Fibroblast of skin of right biceps (primary cell): ENCODE measurements around the gene CES2.
"Not testable (repeated sequence)": the region's sequence is repeated elsewhere in the genome, so short reads cannot be mapped to it uniquely, and the experiment has no call there.

ENCODE experiments used
- DNase-seq: peaks from one replicate; pipeline ENCODE4 v3.0.0-alpha.2; 2013

Gene CES2

DNA sequence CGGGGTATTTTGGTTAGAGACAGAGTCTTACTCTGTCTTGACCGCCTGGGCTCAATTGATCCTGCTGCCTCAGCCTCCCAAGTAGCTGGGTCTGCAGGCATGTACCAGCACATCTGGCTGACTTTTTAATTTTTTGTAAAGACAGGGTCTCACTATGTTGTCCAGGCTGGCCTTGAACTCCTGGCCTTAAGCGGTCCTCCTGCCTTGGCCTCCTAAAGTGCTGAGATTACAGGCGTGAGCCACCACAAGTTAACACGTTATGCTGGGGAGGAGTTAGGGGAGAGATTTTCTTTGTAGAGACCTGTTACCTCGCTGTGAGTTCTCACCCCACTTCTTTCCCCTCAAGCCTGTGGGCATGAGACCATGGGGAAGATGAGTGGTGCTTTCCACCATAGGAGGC is 51.2 kb downstream of the CES2 start:
- DNase-seq = no peak

DNA sequence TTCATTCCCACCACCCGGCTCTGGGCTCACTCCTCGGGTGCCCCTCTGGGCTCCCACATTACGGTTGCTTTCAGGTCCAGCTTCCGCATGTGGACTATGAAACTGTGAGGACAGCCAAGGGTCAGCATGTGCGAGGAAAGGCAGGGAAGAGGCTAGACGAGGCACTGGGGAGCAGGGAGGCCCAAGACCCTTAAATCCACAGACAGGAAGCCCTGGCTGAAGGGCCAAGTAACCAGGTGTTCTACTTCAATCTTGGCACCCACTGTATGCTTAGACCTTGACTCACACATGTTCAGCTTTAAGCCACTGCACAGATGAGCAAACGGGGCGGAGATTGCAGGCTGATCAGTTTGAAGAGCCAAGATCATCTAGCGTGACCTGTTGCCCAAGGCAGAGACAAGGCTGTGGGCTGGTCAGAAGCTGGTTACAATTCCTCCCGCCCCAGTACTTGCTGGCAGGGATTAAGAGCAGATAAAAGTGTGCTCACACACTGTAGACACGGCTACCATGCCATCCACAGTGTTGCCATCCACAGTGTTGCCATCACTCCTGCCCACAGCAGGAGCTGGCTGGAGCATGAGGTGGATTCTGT is 53.0 kb downstream of the CES2 start, which contains the start of gene CES4A:
CES4A (plus strand) TSS at position 393 of the 592 bp plus-strand sequence; CDS start at position 577, 184 bp downstream.
- no peak for DNase-seq

DNA sequence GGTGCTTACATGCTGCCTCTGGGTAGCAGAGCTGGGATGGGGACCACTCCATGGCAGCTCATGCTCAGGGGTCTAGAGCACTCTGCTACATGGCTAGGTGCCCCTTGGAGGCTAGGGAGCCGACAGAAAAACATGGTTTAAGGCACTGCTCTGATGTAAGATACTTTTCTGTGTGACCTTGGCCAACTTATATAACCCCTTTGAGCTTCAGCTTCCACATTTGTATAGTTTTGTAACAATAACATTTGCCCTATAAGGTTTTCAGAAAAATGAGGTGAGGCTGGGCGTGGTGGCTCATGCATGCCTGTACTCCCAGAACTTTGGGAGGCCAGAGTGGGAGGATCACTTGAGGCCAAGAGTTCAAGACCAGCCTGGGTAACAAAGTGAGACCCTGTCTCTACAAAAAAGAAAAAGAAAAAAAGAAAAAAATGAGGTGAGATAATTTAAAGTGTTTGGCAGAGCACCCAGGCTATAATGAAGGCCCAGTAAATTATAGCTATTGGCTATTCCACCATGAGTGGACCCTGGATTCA is 56.3 kb downstream of the CES2 start:
- DNase-seq = no peak

DNA sequence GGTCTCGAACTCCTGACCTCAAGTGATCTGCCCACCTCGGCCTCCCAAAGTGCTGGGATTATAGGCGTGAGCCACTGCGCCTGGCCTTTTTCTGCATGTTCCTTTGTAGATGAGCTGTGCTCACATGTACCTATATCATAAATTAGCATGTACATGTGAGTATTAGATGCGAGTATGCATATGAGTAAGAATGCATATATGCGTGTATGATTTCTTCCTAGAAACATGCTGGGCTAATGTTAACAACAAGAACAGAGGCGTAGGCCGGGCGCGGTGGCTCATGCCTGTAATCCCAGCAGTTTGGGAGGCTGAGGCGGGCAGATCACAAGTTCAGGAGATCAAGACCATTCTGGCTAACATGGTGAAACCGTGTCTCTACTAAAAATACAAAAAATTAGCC is 58.2 kb downstream of the CES2 start:
- DNase-seq = not testable (repeated sequence)
